HG03439 (cell line): Measurements from ENCODE around the gene B3GNT7.

ENCODE experiments used
- ATAC-seq: cut with Tn5 transposase; IDR thresholded peaks from one replicate; pipeline ENCODE4 v1.9.1; 2021; ENCODE audit warnings: mild to moderate bottlenecking, moderate library complexity; ENCODE audit not compliant: unreplicated experiment

The B3GNT7 gene

DNA sequence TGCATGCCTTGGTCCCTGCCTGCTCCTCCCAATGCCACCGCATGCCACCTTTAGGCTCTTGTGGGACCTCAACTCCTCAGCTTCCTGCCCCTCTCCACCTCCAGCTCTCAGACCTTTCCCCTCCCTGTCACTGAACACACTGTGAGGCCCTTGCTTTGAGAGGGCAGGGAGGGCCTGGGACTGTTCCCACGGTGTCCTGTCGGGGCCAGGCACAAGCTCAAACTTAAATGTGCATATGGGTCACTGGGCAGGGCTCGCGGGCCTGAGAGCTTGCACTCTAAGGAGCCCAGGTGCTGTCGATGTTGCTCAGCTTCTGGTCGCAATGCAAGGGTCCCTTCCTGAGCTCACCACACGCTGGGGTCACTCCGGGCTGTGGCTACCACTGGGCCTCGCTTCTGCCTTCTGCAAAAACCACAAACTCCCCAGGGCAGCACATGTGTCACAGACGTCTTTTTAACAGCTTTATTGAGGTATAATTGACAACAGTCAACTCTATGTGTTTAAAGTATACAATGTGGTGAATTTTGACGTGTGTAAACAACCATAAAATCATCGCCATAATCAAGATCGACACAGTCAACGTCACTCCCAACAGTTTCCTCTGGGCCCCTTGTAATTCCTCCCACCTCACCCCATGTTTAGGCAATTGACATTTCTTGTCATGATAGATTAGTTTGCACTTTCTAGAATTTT is 11.9 kb upstream of the B3GNT7 start:
- ATAC-seq = no peak

- no peak for ATAC-seq
Observed at GRCh38 chr2:231384109-231384435, 11.4 kb upstream of the B3GNT7 start.

DNA sequence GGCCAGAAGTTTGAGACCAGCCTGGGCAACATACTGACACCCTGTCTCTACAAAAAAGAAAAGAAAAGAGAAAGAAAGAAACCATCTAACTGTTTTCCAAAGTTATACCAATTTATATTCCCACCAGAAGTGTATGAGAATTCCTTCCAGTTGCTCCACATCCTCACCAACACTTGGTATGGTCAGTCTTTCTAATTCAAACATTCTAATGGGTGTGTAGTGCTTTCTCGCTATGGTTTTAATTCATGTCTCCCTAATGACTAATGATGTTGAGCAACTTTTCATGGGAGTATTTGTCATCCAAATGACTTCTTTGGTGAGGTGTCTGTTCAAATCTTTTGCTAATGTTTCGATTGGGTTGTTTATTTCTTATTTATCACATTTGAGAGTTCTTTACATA is 10.5 kb upstream of the B3GNT7 start:
- no peak for ATAC-seq

DNA sequence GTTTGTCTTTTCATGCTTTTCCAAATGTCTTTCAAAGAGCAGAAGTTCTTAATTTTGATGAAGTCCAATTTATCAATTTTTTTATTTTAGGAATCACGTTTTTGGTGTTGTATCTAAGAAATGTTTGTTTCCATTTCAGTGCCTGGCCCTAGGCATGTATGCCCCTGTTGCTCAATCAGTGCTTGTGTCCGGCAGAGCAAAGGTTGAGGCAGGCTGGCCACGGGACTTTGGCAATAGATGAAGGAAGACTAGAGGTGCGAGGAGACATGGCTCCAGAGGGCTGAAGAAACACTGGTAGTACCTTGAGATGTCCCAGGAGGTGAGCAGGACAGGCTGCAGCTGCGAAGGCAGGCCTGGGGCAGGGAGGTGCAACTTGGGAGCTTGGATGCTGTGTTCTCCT is 10.1 kb upstream of the B3GNT7 start:
- no peak for ATAC-seq

DNA sequence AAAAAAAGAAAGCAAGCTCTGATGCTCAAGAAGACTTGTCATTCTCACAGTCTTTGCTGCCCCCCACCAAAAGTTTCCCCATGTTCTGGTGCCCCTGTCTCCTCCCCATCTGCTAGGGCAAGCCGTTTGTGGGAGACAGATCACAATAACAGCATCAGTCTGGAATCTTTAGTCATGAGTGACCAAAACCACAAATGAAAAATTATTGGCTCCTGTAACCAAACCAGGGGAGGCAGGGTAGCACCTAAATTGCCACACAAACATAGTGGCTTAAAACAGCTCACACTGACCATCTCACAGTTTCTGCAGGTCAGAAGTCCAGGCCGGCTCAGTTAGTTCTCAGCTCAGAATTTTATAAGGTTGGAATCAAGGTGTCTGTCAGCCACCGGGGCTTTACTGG is 9.1 kb upstream of the B3GNT7 start:
- no peak for ATAC-seq

- ATAC-seq = no peak
Observed at GRCh38 chr2:231387904-231388724, 7.4 kb upstream of the B3GNT7 start.

DNA sequence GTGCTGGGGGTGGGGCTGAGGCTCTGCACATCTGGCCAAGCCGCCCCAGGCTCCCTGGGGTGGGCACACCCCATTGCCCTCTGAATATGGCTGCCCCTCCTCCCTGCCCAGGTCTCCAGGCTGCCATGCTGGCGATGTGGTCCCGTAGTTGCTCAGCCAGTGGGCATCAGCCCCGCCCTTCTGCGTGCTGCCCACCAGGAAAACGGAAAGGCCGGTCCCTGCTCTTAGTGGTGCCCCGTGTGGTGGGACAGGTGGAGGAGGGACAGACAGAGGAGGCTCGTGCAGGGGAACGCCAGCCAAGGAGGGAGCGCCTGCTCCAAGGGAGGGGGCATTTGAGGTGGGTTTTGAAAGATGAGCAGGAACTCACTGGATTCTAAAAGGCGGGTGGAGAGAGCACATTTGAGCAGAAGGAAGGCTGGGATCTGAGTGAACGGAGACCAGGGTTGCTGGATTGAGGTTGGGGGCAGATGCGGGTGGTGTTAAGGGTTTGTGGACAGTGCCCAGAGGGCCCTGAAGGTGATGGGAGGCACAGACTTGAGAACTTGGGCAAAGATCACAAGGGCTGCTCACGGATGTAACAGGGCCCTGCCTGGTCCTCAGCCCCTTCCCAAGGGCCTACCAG is 6.7 kb upstream of the B3GNT7 start:
- ATAC-seq = no peak

GRCh38 chr2:231390667-231391066 is 4.8 kb upstream of the B3GNT7 start:
- no peak for ATAC-seq

- no peak for ATAC-seq
Observed at GRCh38 chr2:231391981-231392380, 3.5 kb upstream of the B3GNT7 start.

GRCh38 chr2:231392431-231393148 is 2.9 kb upstream of the B3GNT7 start:
- ATAC-seq = no peak

DNA sequence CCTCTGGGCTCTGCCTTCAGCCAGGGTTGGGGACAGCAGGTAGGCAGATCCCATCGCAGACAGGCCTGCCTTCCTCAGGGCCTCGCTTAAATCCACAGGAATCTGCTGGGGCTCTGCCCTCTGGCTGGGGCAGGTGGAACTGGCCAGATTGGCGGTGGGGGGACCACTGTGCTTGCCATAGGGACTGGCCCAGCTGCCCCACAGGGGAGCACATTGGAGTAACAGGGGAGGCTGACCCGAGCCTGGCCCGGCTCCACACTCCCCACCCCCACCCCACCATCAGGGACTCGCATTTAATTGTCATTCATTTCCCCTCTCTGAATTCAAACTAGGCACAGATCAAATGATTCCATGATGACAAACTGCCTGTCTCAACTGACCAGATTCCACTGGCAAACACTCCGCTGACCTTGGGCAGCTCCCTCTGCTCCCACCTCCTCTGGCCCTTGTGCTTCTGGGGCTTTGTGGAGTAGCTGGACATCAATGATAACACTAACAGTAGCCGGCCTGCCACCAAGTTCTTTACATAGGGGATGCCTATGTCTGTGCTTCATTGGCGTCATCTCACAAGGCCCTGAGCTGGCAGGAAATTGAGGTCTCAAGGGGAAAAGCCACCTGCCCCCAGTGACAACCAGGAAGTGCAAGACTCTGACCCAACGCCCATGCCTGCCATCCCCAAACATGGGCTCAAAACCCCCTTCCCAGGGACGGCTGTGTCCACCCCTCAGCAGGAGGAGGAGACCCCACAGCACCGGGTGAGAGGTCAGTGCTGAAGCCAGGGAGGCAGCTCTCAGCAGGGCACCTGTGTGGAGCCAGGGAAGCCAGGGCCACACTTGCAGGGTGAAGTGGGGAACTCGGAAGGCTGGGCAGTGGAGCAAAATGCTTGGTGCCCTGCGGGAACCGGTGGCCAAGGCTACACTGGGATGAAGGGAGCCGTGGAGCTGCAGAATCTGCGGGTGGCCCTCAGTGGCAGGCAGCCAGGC is 2.1 kb upstream of the B3GNT7 start:
- ATAC-seq = peak; percentile 29

DNA sequence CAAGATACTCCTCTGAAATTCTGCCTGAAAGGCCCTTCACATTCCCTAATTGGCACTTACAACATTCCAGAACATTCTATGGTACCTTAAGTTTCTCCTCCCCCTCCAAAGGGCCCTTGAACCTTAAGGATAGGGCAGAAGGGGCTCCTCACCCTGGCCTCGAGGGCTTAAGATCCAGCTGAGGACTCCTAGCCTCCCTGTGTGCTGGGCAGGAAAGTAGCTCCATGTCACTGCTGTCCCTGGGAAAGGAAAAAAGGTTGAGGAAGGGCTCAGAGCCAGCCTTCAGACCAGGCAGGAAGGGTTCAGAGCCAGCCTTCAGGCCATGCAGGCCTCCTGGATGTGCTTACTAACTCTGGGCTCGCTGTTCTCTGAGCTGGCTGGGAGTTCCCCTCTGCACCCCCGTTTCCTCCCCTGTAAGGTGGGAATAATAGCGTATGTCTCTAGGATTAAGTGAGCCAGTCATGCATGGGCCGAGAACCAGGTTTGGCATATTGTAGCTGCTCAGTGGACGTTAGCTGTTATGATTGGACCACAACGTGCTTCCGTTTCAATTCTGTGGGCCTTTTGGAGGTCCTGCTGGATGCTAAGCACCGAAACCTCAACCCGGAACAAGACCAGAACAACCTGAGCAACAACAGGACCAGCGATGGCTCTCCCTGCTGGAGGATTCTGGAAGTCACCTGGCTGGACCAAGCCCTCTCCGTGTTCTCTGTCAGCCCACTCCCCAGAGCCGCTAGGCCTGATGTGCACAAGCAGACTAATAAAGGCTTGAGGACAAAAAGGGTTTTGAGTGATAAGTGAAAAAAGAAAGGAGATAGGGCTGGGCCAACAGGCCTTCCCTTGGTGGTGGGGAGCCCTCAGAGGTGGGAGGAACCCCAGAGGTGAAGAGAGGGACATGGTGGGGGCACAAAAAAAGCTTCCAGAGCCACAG is 1.0 kb upstream of the B3GNT7 start:
- peak; percentile 42 for ATAC-seq

- ATAC-seq = no peak
Observed at GRCh38 chr2:231396058-231396821, 730 bp downstream of the B3GNT7 start.

DNA sequence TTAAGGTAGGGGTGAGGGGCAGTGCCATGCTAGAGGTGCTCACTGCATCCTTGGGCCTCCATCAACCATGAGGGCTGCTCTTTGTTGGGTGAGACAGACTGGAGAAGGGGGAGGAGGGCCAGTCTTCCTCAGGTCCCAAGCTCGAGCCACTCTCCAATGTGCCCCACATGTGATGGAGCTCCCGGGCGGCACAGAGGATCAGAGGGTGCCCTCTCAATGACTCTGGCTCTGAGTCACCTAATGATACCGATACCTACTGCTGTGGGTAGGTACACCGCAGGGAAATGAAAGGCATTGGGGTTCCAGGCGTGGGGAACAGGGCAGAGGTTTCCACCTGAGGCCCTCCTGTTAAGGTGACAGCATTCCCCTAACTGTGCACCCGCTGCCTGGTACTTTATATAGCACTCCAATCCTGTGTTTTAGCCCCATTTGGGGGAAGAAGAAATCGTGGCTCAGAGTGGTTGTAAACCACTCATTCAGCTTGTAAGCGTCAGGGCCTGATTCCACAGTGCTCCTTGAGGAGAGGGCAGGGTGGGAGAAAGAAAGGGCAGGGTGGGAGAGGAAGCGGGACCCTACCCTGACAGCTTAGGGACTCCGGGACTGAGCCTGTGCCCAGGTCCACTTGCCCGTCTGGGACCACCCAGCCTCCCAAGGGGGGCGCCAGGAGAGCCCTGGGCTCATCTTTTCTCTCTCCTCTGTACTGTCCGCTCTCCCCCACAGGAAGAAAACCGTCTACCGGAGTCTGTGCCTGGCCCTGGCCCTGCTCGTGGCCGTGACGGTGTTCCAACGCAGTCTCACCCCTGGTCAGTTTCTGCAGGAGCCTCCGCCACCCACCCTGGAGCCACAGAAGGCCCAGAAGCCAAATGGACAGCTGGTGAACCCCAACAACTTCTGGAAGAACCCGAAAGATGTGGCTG is 1.8 kb downstream of the B3GNT7 start:
- ATAC-seq = no peak

DNA sequence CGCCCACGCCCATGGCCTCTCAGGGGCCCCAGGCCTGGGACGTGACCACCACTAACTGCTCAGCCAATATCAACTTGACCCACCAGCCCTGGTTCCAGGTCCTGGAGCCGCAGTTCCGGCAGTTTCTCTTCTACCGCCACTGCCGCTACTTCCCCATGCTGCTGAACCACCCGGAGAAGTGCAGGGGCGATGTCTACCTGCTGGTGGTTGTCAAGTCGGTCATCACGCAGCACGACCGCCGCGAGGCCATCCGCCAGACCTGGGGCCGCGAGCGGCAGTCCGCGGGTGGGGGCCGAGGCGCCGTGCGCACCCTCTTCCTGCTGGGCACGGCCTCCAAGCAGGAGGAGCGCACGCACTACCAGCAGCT is 2.4 kb downstream of the B3GNT7 start:
- no peak for ATAC-seq

GRCh38 chr2:231398585-231398984 is 3.1 kb downstream of the B3GNT7 start:
- no peak for ATAC-seq

DNA sequence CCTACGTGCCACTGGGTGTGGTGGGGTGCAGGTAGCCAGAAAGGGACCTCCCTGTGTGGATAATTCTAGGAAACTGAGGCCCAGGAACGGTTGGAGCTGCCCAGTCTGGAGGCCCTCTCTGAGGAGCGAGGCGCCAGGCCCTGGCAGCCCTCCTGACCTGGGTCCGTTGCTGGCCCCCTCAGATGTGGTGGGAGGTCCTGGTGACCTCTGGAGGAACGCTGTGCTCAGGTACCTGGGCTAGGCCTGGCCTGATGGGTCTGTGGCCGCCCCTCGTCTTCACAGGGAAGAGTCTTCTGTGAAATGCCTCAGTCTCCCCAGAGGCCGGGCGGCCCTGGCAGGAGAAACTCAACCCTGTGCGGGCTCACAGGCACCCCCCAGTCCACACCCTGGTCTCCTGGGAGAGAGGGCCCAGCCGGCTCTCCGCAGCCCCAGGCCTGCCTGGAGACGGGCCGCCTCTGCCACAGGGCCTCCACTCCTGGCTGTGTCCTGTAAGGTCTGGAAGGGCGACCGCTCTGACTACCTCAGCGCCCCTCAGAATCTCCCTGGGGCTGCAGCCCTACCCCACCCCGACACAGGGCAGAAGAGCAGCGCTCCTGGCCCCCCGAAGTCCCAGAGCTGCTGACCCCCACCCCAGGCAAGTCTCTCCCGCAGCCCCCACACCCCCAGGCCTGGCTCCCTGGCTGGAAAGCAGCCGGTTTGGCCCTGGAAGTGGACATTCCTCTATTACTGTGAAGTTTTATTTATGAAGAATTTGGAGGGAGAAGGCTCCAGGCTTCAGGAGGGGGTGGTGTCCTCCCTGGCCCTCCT is 3.7 kb downstream of the B3GNT7 start:
- ATAC-seq = no peak
